Nephron (organoid): ENCODE data around the gene MAG.

Experiments
- H3K27ac Mint-ChIP-seq, 3 experiments: 2 replicates each; pipeline ENCODE4 v1.8.0; 2020; ENCODE audit warnings: mixed read lengths in 3 of 3, mild to moderate bottlenecking in 2 of 3, moderate library complexity in 1 of 3
- H3K27me3 Mint-ChIP-seq: 2 replicates; pipeline ENCODE4 v1.8.0; 2021; ENCODE audit warnings: low read depth, mild to moderate bottlenecking, moderate library complexity, mixed read lengths
- H3K36me3 Mint-ChIP-seq: 2 replicates; pipeline ENCODE4 v1.8.0; 2020; ENCODE audit warnings: low read depth, mixed read lengths
- H3K4me1 Mint-ChIP-seq: 2 replicates; pipeline ENCODE4 v1.8.0; 2020; ENCODE audit warnings: mixed read lengths
- H3K4me3 Mint-ChIP-seq, 3 experiments: 2 replicates each; pipeline ENCODE4 v1.8.0; 2020; ENCODE audit warnings: mild to moderate bottlenecking in 3 of 3, mixed read lengths in 3 of 3, moderate library complexity in 2 of 3
- H3K9me3 Mint-ChIP-seq: 2 replicates; pipeline ENCODE4 v1.8.0; 2020; ENCODE audit warnings: mixed read lengths
- CTCF ChIP-seq, 3 experiments: fragments of 200-600 bp; sonication (generic); IDR thresholded peaks; one replicate each; pipeline ENCODE4 v1.5.0; 2021; ENCODE audit warnings: antibody characterized with exemption in 3 of 3; ENCODE audit not compliant: unreplicated experiment in 3 of 3

Gene MAG

DNA sequence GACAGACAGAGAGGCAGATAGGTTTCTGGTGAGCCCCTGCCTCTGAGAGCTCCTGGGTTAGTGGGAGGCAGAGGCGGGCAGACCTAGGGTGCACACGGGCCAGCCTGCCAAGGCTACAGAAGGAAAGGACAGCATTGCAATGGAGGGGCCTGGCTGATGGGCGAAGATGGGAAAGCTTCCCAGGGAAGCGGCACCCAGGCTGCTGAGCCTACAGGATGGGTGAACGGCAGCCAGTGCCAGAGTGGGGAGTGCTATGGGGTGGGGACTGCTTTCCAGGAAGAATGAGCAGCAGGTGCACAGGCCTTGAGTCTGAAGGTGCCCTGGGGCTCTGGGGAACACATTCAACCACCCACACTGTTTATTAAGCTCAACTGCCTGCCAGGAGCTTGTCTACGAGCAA, 702 bp upstream of the MAG start:
- no peaks in the 10 kb centered on the region for H3K9me3 Mint-ChIP-seq

DNA sequence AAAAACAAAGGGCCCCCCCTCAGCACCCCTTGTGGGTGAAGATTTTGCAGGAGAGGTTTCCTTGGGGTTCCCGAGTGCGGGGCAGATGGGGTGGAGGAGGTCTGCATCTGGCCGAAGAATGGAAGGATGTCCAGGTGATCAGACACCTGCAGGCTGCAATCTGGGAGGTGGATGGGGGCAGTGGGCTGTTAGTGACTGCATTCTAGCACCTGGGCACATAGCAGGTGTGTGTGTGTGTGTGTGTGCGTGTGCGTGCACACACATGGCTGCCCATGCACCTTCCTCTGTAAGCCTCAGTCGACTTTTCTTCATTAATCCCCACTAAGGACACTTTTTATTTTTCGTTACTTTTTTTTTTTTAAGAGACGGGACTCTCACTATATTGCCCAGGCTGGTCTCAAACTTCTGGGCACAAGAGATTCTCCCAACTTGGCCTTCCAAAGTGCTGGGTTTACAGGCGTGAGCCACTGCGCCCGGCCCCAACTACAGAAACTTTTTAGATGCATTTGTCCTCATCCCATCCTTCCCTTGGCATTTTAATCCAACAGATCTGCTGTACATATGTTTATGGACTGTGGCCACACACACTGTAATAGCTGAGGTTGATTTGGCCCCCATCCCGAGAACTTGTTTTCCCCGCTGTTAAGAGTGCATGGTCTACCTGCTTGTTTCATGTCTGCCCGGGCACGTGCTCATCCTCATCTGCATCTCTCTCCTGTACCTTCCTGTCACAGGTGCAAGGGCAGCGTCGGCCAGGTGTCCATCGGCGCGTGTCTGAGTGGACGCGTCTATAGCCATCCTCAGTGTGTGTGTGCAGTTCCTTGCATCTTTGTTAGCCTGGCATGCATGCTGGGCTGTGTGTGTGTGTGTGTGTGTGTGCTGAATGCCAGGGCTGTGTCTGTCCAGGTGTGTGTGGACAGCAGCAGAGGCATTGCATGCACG, 731 bp downstream of the MAG start:
- H3K9me3 Mint-ChIP-seq = no peaks in the 10 kb centered on the region
- no peak overlapping the region for H3K4me3 Mint-ChIP-seq
- TF ChIP-seq CTCF (IDR thresholded peaks at IDR 0.05; ENCODE audit: unreplicated experiment in 3 of 3) = no peak
- H3K27me3 Mint-ChIP-seq = peaks cover 26% of the 10 kb centered on the region
- H3K36me3 Mint-ChIP-seq = no peaks in the 10 kb centered on the region
- H3K27ac Mint-ChIP-seq = peak overlapping the region in 2 of 3 experiments; percentile 4 to 20
- H3K4me1 Mint-ChIP-seq = peaks cover 10% of the 10 kb centered on the region

More for the DNA sequence above, 702 bp upstream of the MAG start:
- Mint-ChIP-seq H3K27me3 (peaks cover 26% of the 10 kb centered on the region), H3K36me3 (no peaks in the 10 kb centered on the region), H3K4me1 (peaks cover 16% of the 10 kb centered on the region), H3K27ac (no peak overlapping the region), H3K4me3 (no peak overlapping the region)
- no peak for TF ChIP-seq CTCF (IDR thresholded peaks at IDR 0.05; ENCODE audit: unreplicated experiment in 3 of 3)

GRCh38 chr19:35293363-35293739, 1.4 kb downstream of the MAG start:
- Mint-ChIP-seq H3K27ac (peak overlapping the region in 1 of 3 experiments; percentile 2), H3K4me1 (peaks cover 10% of the 10 kb centered on the region), H3K4me3 (no peak overlapping the region), H3K9me3 (no peaks in the 10 kb centered on the region), H3K36me3 (no peaks in the 10 kb centered on the region), H3K27me3 (peaks cover 24% of the 10 kb centered on the region)
- no peak for TF ChIP-seq CTCF (IDR thresholded peaks at IDR 0.05; ENCODE audit: unreplicated experiment in 3 of 3)

GRCh38 chr19:35293808-35294207, 1.8 kb downstream of the MAG start:
- no peaks in the 10 kb centered on the region for H3K36me3 Mint-ChIP-seq
- no peak for TF ChIP-seq CTCF (IDR thresholded peaks at IDR 0.05; ENCODE audit: unreplicated experiment in 3 of 3)
- no peak overlapping the region for H3K27ac Mint-ChIP-seq
- no peak overlapping the region for H3K4me3 Mint-ChIP-seq
- peaks cover 21% of the 10 kb centered on the region for H3K27me3 Mint-ChIP-seq
- H3K9me3 Mint-ChIP-seq = no peaks in the 10 kb centered on the region
- peaks cover 10% of the 10 kb centered on the region for H3K4me1 Mint-ChIP-seq

DNA sequence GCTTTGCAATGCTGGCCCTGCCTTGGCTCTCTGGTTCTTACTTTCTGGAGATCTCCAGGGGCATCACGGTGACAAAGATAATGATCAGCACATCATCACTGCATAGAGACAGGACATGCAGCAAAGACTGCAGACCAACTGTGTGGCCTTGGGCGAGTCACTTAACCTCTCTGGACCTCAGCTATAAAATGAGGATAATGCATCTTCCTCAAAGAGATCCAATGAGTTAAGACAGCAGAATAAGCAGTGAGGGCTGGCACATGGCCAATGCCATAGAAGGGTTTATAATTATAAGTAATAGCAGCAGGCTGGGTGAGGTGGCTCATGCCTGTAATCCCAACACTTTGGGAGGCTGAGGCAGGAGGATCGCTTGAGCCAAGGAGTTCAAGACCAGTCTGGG, 2.4 kb downstream of the MAG start:
- Mint-ChIP-seq H3K4me3 (no peak overlapping the region), H3K4me1 (peaks cover 10% of the 10 kb centered on the region), H3K27me3 (peaks cover 21% of the 10 kb centered on the region), H3K9me3 (no peaks in the 10 kb centered on the region), H3K36me3 (no peaks in the 10 kb centered on the region), H3K27ac (no peak overlapping the region)
- no peak for TF ChIP-seq CTCF (IDR thresholded peaks at IDR 0.05; ENCODE audit: unreplicated experiment in 3 of 3)
